CD4-positive, alpha-beta T cell (primary cell): ENCODE measurements around the gene SLC2A3. TPM values are rescaled to one million over a fixed set of nuclear protein-coding genes. Genes with fewer than 3 reads are reported as not detected.
A peak's percentile ranks its signal among the peaks of the same experiment; 100 is the strongest.
"Not testable (repeated sequence)": the region's sequence is repeated elsewhere in the genome, so short reads cannot be mapped to it uniquely, and the experiment has no call there.

Experiments
- ATAC-seq: fragments of 200-7000 bp; cut with Tn5 transposase; one replicate; pipeline ENCODE4 v1.10.0; 2022; ENCODE audit warnings: mild to moderate bottlenecking; ENCODE audit not compliant: poor library complexity
- CTCF ChIA-PET: fragments of 350-600 bp; sonication (Branson Sonifier 250); formaldehyde crosslinking; loops from one replicate; lab custom pipeline; 2021; ENCODE audit warnings: antibody characterized with exemption, inconsistent platforms; lab: Charles Lee
- POLR2A ChIA-PET: fragments of 350-600 bp; sonication (Branson Sonifier 250); formaldehyde crosslinking; loops from one replicate; lab custom pipeline; 2021; ENCODE audit warnings: antibody characterized with exemption, inconsistent platforms; lab: Charles Lee
- DNase-seq, 14 experiments: peaks; one replicate each; pipeline ENCODE4 v3.0.0-alpha.2; 2013 to 2020; ENCODE audit warnings: mixed read lengths in 2 of 14
- H3K27ac ChIP-seq, 2 donors: one replicate each; pipeline versions ENCODE4 v1.5.1 to v1.7.0; 2013; ENCODE audit warnings: low read length in 2 of 2, low read depth in 1 of 2, mild to moderate bottlenecking in 1 of 2
- H3K27me3 ChIP-seq, 2 experiments: 1 replicate in 1 of 2; 2 replicates in 1 of 2; pipeline versions ENCODE4 v1.6.1 to v1.7.0; 2013; ENCODE audit warnings: low read length in 2 of 2, control low read depth in 1 of 2, mild to moderate bottlenecking in 1 of 2, moderate library complexity in 1 of 2; ENCODE audit not compliant: insufficient read depth in 2 of 2, control insufficient read depth in 1 of 2
- H3K36me3 ChIP-seq: one replicate; pipeline ENCODE4 v1.6.1; 2013; ENCODE audit warnings: low read length, control low read depth; ENCODE audit not compliant: insufficient read depth
- H3K4me1 ChIP-seq: one replicate; pipeline ENCODE4 v1.6.1; 2013; ENCODE audit warnings: low read length, control low read depth; ENCODE audit not compliant: insufficient read depth
- H3K4me3 ChIP-seq: one replicate; pipeline ENCODE4 v1.5.1; 2013; ENCODE audit warnings: mild to moderate bottlenecking, low read length, moderate library complexity
- H3K9me3 ChIP-seq, 2 experiments: 1 replicate in 1 of 2; 2 replicates in 1 of 2; pipeline versions ENCODE4 v1.6.1 to v1.7.0; 2013; ENCODE audit warnings: low read length in 2 of 2, mild to moderate bottlenecking in 2 of 2, control low read depth in 1 of 2, moderate library complexity in 1 of 2; ENCODE audit not compliant: control insufficient read depth in 1 of 2, insufficient read depth in 1 of 2
- H3K27ac Mint-ChIP-seq: one replicate; pipeline ENCODE4 v1.8.0; 2020; ENCODE audit warnings: mixed read lengths
- H3K27me3 Mint-ChIP-seq: one replicate; pipeline ENCODE4 v1.8.0; 2021; ENCODE audit warnings: mixed read lengths
- H3K36me3 Mint-ChIP-seq: one replicate; pipeline ENCODE4 v1.8.0; 2021; ENCODE audit warnings: low read depth, mixed read lengths
- H3K4me1 Mint-ChIP-seq: one replicate; pipeline ENCODE4 v1.8.0; 2021; ENCODE audit warnings: low read depth, mixed read lengths
- H3K4me3 Mint-ChIP-seq: one replicate; pipeline ENCODE4 v1.8.0; 2020; ENCODE audit warnings: mild to moderate bottlenecking, mixed read lengths
- H3K9me3 Mint-ChIP-seq: one replicate; pipeline ENCODE4 v1.8.0; 2020; ENCODE audit warnings: mixed read lengths
- intact Hi-C, 2 experiments: fragments of 100-400 bp; cut with DNase I in 1 of 2; cut with micrococcal nuclease in 1 of 2; formaldehyde crosslinking; loops; one replicate each; pipeline versions ENCODE4 v1.15.1 to v1.9.0; 2023 to 2025; cut with DNase I, micrococcal nuclease
- total RNA-seq, 174 experiments: library from RNA in 2 of 174; stranded (reverse) in 2 of 174; gene quantifications; one replicate each; pipeline ENCODE4 v1.2.3 and lab custom pipeline; 2021 to 2026
- TF ChIP-seq, protein P1 (sequence below): fragments of 200-600 bp; IDR thresholded peaks from one replicate; pipeline ENCODE4 v1.8.0; 2022; ENCODE audit warnings: antibody characterized with exemption, mild to moderate bottlenecking

SLC2A3 gene
- total RNA-seq, 2 experiments from 2014 or later: 929 to 939 TPM

DNA sequence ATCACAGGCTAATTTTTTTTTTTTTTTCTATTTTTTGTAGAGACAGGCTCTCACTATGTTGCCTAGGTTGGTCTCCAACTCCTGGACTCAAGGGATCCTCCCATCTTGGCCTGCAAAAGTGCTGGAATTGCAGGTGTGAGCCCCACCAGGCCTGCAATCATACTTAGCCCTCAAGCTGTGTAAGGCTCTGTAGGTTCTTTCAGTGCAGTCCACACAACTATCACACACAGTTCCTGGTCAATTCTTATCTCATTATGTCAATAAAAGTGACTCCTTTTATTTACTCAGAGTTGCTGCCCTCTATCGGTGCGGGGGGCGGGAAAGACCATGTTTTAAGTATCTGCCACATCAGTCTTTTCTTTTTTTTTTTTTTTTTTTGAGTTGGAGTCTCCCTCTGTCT lies 29.0 kb downstream of the SLC2A3 start:
- Mint-ChIP-seq H3K27me3 (no peaks in the 10 kb centered on the region), H3K4me1 (no peaks in the 10 kb centered on the region), H3K9me3 (no peaks in the 10 kb centered on the region), H3K4me3 (no peak overlapping the region), H3K36me3 (no peaks in the 10 kb centered on the region), H3K27ac (no peak overlapping the region)
- Histone ChIP-seq H3K9me3 (no peaks in the 10 kb centered on the region), H3K4me3 (no peak overlapping the region), H3K4me1 (no peaks in the 10 kb centered on the region), H3K27ac (no peak overlapping the region), H3K27me3 (no peaks in the 10 kb centered on the region), H3K36me3 (no peaks in the 10 kb centered on the region)
- ATAC-seq (no peak), DNase-seq (peak in 4 of 14 experiments; percentile 6 to 52 (median 24))
- TF ChIP-seq, protein P1, sequence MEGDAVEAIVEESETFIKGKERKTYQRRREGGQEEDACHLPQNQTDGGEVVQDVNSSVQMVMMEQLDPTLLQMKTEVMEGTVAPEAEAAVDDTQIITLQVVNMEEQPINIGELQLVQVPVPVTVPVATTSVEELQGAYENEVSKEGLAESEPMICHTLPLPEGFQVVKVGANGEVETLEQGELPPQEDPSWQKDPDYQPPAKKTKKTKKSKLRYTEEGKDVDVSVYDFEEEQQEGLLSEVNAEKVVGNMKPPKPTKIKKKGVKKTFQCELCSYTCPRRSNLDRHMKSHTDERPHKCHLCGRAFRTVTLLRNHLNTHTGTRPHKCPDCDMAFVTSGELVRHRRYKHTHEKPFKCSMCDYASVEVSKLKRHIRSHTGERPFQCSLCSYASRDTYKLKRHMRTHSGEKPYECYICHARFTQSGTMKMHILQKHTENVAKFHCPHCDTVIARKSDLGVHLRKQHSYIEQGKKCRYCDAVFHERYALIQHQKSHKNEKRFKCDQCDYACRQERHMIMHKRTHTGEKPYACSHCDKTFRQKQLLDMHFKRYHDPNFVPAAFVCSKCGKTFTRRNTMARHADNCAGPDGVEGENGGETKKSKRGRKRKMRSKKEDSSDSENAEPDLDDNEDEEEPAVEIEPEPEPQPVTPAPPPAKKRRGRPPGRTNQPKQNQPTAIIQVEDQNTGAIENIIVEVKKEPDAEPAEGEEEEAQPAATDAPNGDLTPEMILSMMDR: no peak
- CTCF ChIA-PET: no interaction called here
- POLR2A ChIA-PET: no interaction called here
- intact Hi-C loops: no loop called here

DNA sequence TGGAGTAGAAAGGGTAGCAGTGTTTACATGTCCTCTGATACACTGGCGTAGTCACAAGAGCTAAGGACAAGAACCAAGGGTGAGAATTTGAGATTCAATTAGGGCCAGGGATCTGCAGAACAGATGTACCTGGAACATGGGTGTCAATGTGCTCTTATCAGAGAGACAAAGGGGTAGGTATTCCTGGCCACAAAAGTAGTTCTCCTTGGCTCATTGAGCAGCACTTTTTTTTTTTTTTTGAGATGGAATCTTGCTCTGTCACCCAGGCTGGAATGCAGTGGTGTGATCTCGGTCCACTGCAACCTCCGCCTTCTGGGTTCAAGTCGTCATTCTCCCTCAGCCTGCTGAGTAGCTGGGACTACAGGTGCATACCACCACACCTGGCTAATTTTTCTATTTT lies 29.7 kb downstream of the SLC2A3 start:
- POLR2A ChIA-PET, CTCF ChIA-PET, H3K4me1 ChIP-seq, H3K27me3 ChIP-seq, H3K4me3 Mint-ChIP-seq, H3K4me3 ChIP-seq, H3K9me3 ChIP-seq, ATAC-seq, H3K4me1 Mint-ChIP-seq, H3K36me3 Mint-ChIP-seq, H3K27ac ChIP-seq, H3K9me3 Mint-ChIP-seq, intact Hi-C loops, H3K27me3 Mint-ChIP-seq, H3K36me3 ChIP-seq, H3K27ac Mint-ChIP-seq, DNase-seq: not testable (repeated sequence)

DNA sequence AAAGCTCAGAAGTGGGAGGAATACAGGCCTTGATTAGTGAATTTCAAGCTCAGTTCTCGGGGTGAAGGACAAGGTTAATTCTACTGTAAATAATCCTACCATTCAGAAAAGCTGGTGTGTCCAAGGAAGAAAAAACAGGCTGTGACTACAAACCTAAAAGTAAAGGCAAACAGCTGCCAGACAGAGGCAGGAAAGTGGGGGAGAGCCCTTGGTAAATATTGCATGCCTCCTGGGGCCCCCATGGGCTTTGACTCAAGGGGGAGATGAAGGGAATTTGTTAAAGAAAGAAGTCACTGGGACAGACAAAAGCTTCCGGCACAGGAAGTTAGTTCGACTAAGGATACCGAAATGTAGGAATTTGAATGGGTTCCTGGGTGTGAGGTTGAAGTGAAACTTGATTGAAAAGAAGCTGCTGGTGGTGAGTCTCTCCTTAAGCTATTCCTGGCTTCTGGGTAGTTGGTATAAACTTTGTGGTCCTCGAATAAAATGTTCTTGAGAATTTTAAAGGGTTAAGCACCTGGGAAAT lies 30.3 kb downstream of the SLC2A3 start:
- ChIA-PET POLR2A (interaction anchor here (0.7 kb wide), 1 partner anchor 107 kb away, joined by 3 read pairs; no protein-coding TSS in a partner anchor), CTCF (interaction anchor here (0.6 kb wide), 1 partner anchor 10 kb away, joined by 3 read pairs; no protein-coding TSS in a partner anchor)
- not testable (repeated sequence) for H3K36me3 Mint-ChIP-seq, DNase-seq, H3K4me3 Mint-ChIP-seq, H3K36me3 ChIP-seq, H3K9me3 ChIP-seq, H3K27ac ChIP-seq, H3K9me3 Mint-ChIP-seq, H3K4me3 ChIP-seq, H3K27me3 ChIP-seq, ATAC-seq, H3K4me1 Mint-ChIP-seq, H3K27ac Mint-ChIP-seq, H3K4me1 ChIP-seq, H3K27me3 Mint-ChIP-seq
- intact Hi-C loops: loop anchor here in 1 of 2 experiments (2.0 kb wide), 1 partner anchor 109 kb away; no protein-coding TSS in a partner anchor

DNA sequence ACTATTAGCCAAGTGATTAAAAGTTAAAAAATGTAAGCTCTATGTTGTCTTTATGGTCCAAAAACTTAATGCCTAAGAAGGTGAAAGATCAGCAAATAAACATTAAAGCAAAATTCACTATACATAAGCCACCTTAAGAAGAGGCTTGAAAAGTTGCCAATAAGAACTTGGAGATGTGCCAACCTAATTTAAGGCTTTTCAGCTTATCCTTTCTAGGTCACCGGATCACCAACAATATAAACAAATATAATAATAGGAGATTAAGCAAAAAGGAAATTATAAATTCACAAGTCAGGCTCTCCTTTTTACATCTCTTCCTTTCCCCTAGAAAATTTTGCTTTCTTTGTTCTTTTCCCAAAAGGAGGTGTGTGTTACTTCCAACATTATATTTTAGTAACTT lies 30.9 kb downstream of the SLC2A3 start:
- no peaks in the 10 kb centered on the region for H3K4me1 ChIP-seq
- no peak overlapping the region for H3K27ac ChIP-seq
- Mint-ChIP-seq H3K36me3 (no peaks in the 10 kb centered on the region), H3K27me3 (no peaks in the 10 kb centered on the region), H3K4me3 (no peak overlapping the region), H3K9me3 (no peaks in the 10 kb centered on the region), H3K27ac (no peak overlapping the region), H3K4me1 (no peaks in the 10 kb centered on the region)
- no peak overlapping the region for H3K4me3 ChIP-seq
- ChIA-PET CTCF (no interaction called here), POLR2A (interaction anchor here (0.7 kb wide), 1 partner anchor 106 kb away, joined by 3 read pairs; no protein-coding TSS in a partner anchor)
- ATAC-seq (no peak), DNase-seq (peak in 1 of 14 experiments; percentile 2)
- TF ChIP-seq, protein P1: no peak
- H3K27me3 ChIP-seq: no peaks in the 10 kb centered on the region
- intact Hi-C loops: loop anchor here in 1 of 2 experiments (2.0 kb wide), 1 partner anchor 108 kb away; no protein-coding TSS in a partner anchor
- H3K9me3 ChIP-seq: no peaks in the 10 kb centered on the region
- no peaks in the 10 kb centered on the region for H3K36me3 ChIP-seq

DNA sequence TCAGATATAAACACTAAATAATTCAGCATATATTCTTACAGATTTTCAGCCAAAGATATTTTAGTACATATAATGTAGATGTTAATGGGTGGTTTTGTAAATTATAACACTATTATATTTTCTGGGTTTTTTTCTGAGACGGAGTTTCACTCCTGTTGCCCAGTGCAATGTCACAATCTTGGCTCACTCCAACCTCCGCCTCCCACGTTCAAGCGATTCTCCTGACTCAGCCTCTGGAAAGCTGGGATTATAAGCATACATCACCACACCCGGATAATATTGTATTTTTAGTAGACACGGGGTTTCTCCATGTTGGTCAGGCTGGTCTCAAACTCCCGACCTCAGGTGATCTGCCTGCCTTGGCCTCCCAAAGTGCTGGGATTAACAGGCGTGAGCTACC lies 33.6 kb downstream of the SLC2A3 start:
- H3K36me3 Mint-ChIP-seq, H3K27ac ChIP-seq, DNase-seq, H3K9me3 ChIP-seq, H3K4me3 ChIP-seq, H3K27me3 ChIP-seq, H3K4me1 Mint-ChIP-seq, H3K4me3 Mint-ChIP-seq, intact Hi-C loops, CTCF ChIA-PET, H3K36me3 ChIP-seq, H3K4me1 ChIP-seq, POLR2A ChIA-PET, H3K27me3 Mint-ChIP-seq, ATAC-seq, H3K9me3 Mint-ChIP-seq, H3K27ac Mint-ChIP-seq: not testable (repeated sequence)
